K562 (cell line): ENCODE measurements around the gene CCDC70. TPM values are rescaled to one million over a fixed set of nuclear protein-coding genes. Genes with fewer than 3 reads are reported as not detected.

Experiments
- BACH1 ChIP-seq: fragments of 200-800 bp; sonication (Bioruptor generic); IDR thresholded peaks from 2 replicates; pipeline ENCODE4 v1.6.1; 2016; ENCODE audit warnings: missing genetic modification characterization, missing compliant biosample characterization
- CHD2 ChIP-seq: IDR thresholded peaks from 2 replicates; pipeline ENCODE4 v1.6.1; 2011; ENCODE audit warnings: low read depth, low read length
- ETS2 ChIP-seq: IDR thresholded peaks from 2 replicates; pipeline ENCODE4 v1.6.1; 2016; ENCODE audit warnings: borderline replicate concordance, missing genetic modification characterization, mild to moderate bottlenecking, moderate library complexity, missing compliant biosample characterization; ENCODE audit not compliant: poor library complexity, severe bottlenecking
- MTF1 ChIP-seq: fragments of 250-450 bp; sonication (Bioruptor Pico); IDR thresholded peaks from 2 replicates; pipeline ENCODE4 v1.9.0; 2021; ENCODE audit warnings: moderate library complexity, mild to moderate bottlenecking, inconsistent platforms, borderline replicate concordance
- MYC ChIP-seq, 2 experiments: fragments of 250-450 bp in 1 of 2; sonication (Bioruptor Pico) in 1 of 2; IDR thresholded peaks; 2 replicates each; pipeline versions ENCODE4 v1.5.1 to v1.6.1; 2012 to 2021; ENCODE audit warnings: low read depth in 2 of 2, borderline replicate concordance in 1 of 2, improper control_type of control experiment in 1 of 2, low read length in 1 of 2, mild to moderate bottlenecking in 1 of 2, moderate library complexity in 1 of 2
- NFIX ChIP-seq: fragments of 250-450 bp; sonication (Bioruptor Pico); IDR thresholded peaks from 2 replicates; pipeline ENCODE4 v1.4.0; 2020; ENCODE audit warnings: low read depth, mild to moderate bottlenecking, moderate library complexity
- PCBP1 ChIP-seq: fragments of 200-400 bp; formaldehyde crosslinking; IDR thresholded peaks from 2 replicates; pipeline ENCODE4 v1.6.1; 2018; ENCODE audit warnings: mild to moderate bottlenecking, low read depth, low read length; ENCODE audit not compliant: poor library complexity, severe bottlenecking
- PRMT5 ChIP-seq: sonication (generic); formaldehyde crosslinking; IDR thresholded peaks from 2 replicates; pipeline ENCODE4 v1.5.0; 2020; ENCODE audit warnings: missing genetic modification reagents
- RB1 ChIP-seq: fragments of 450-650 bp; IDR thresholded peaks from 2 replicates; pipeline ENCODE4 v1.6.1; 2017; ENCODE audit warnings: low read depth, mild to moderate bottlenecking
- RFX7 ChIP-seq: fragments of 250-450 bp; sonication (Bioruptor Pico); IDR thresholded peaks from 2 replicates; pipeline ENCODE4 v1.5.1; 2021; ENCODE audit warnings: mild to moderate bottlenecking
- ZC3H11A ChIP-seq: IDR thresholded peaks from 2 replicates; pipeline ENCODE4 v1.6.1; 2012; ENCODE audit warnings: low read depth, low read length, improper control_type of control experiment
- ZKSCAN1 ChIP-seq: fragments of 150-350 bp; IDR thresholded peaks from 2 replicates; pipeline ENCODE4 v1.6.1; 2016; ENCODE audit warnings: low read depth, low read length
- ZNF668 ChIP-seq: fragments of 250-450 bp; sonication (Bioruptor Pico); IDR thresholded peaks from 2 replicates; pipeline ENCODE4 v1.8.0; 2022; ENCODE audit warnings: mild to moderate bottlenecking, inconsistent platforms
- ZNF717 ChIP-seq: fragments of 250-450 bp; sonication (Bioruptor Pico); IDR thresholded peaks from 2 replicates; pipeline ENCODE4 v1.5.0; 2021
- ZSCAN29 ChIP-seq: fragments of 450-650 bp; IDR thresholded peaks from 2 replicates; pipeline ENCODE4 v1.6.1; 2017
- polyA plus RNA-seq, 8 experiments: library from polyadenylated mRNA; depleted of rRNA in 4 of 8; stranded (reverse) in 5 of 8; unstranded in 3 of 8; fragments of >200 nt; fragmentation: Nextera tagmentation in 2 of 8; fragmentation: Illumina TruSeq in 1 of 8; extraction: Ambion mirVana in 2 of 8; extraction: Trizol in 1 of 8; gene quantifications; 2 replicates each; pipeline versions ENCODE4 v1.2.1 to v1.2.3, GENCODE V29; 2011 to 2014; ENCODE audit warnings: inconsistent platforms in 1 of 8, missing spikeins in 1 of 8
- total RNA-seq, 7 experiments: library from RNA; depleted of rRNA in 6 of 7; stranded (reverse); fragments of >200 nt in 6 of 7; fragmentation: Illumina TruSeq in 2 of 7; extraction: Trizol in 2 of 7; gene quantifications; 2 replicates each; pipeline versions ENCODE4 v1.2.1 to v1.2.3, GENCODE V29; 2011 to 2021; ENCODE audit warnings: low replicate concordance in 1 of 7
- TF ChIP-seq, protein P1 (sequence below): fragments of 250-450 bp; sonication (Bioruptor Pico); IDR thresholded peaks from 2 replicates; pipeline ENCODE4 v1.5.0; 2021; ENCODE audit warnings: mild to moderate bottlenecking, borderline replicate concordance
- TF ChIP-seq, protein P2 (sequence below): fragments of 450-650 bp; IDR thresholded peaks from 2 replicates; pipeline ENCODE4 v1.6.1; 2017; ENCODE audit warnings: mild to moderate bottlenecking, moderate library complexity
- TF ChIP-seq, protein P3 (sequence below): sonication (generic); formaldehyde crosslinking; IDR thresholded peaks from 2 replicates; pipeline ENCODE4 v1.8.0; 2022; ENCODE audit warnings: mild to moderate bottlenecking, low read depth, missing genetic modification reagents
- TF ChIP-seq, protein P4 (sequence below): fragments of 450-650 bp; conservative IDR thresholded peaks from 2 replicates; pipeline ENCODE4 v1.6.1; 2016; ENCODE audit warnings: missing genetic modification characterization, low read depth, mild to moderate bottlenecking, missing compliant biosample characterization, moderate library complexity
- TF ChIP-seq, protein P5 (sequence below): sonication (generic); formaldehyde crosslinking; IDR thresholded peaks from 2 replicates; pipeline ENCODE4 v1.8.1; 2023; ENCODE audit warnings: mild to moderate bottlenecking, missing genetic modification reagents, moderate library complexity

Gene CCDC70
- total and polyA plus RNA-seq, 9 of the 15 experiments (the other 6 are each of a cell fraction or from before 2014, with no cell fraction given): not detected

DNA sequence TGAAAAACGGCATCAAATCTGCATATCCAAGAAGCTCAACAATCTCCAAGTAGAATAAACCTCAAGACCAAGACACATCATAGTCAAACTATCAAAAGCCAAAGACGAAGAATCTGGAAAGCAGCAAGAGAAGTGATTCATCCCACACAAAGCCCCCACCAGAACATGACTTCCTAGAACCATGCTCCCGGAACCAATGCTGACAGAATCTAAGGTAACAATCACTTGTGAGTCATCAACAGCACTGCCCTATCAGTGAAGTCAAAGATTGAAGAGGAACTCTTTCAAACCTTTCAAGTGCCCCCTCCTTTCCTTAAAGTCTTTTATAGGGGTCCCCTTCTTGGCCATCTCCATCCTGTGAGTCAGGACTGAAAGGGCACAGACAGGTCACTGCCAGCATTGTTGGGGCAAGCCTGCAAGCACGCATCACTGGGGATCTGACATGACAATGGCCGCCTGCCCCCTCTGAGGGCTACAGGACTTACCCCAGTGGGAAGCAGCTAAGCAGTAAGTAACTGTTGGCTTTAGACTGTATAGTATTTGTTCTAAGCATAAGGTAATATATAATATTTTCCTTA lies at the start of gene CCDC70 (continued):
- TF ChIP-seq, protein P1, sequence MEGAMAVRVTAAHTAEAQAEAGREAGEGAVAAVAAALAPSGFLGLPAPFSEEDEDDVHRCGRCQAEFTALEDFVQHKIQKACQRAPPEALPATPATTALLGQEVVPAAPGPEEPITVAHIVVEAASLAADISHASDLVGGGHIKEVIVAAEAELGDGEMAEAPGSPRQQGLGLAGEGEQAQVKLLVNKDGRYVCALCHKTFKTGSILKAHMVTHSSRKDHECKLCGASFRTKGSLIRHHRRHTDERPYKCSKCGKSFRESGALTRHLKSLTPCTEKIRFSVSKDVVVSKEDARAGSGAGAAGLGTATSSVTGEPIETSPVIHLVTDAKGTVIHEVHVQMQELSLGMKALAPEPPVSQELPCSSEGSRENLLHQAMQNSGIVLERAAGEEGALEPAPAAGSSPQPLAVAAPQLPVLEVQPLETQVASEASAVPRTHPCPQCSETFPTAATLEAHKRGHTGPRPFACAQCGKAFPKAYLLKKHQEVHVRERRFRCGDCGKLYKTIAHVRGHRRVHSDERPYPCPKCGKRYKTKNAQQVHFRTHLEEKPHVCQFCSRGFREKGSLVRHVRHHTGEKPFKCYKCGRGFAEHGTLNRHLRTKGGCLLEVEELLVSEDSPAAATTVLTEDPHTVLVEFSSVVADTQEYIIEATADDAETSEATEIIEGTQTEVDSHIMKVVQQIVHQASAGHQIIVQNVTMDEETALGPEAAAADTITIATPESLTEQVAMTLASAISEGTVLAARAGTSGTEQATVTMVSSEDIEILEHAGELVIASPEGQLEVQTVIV (CRISPR knock-in tag): no peak
- TF ChIP-seq RB1: no peak
- no peak for TF ChIP-seq PCBP1
- no peak for TF ChIP-seq PRMT5 (CRISPR knock-in tag)
- TF ChIP-seq MTF1 (CRISPR knock-in tag): no peak
- no peak for TF ChIP-seq ETS2 (tag)
- TF ChIP-seq BACH1 (tag): no peak
- TF ChIP-seq ZC3H11A: no peak
- TF ChIP-seq ZNF668 (CRISPR knock-in tag): no peak
- TF ChIP-seq CHD2: no peak
- TF ChIP-seq RFX7: no peak
- no peak for TF ChIP-seq ZNF717 (CRISPR knock-in tag)
- TF ChIP-seq, protein P2, sequence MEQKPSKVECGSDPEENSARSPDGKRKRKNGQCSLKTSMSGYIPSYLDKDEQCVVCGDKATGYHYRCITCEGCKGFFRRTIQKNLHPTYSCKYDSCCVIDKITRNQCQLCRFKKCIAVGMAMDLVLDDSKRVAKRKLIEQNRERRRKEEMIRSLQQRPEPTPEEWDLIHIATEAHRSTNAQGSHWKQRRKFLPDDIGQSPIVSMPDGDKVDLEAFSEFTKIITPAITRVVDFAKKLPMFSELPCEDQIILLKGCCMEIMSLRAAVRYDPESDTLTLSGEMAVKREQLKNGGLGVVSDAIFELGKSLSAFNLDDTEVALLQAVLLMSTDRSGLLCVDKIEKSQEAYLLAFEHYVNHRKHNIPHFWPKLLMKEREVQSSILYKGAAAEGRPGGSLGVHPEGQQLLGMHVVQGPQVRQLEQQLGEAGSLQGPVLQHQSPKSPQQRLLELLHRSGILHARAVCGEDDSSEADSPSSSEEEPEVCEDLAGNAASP: no peak
- TF ChIP-seq, protein P3, sequence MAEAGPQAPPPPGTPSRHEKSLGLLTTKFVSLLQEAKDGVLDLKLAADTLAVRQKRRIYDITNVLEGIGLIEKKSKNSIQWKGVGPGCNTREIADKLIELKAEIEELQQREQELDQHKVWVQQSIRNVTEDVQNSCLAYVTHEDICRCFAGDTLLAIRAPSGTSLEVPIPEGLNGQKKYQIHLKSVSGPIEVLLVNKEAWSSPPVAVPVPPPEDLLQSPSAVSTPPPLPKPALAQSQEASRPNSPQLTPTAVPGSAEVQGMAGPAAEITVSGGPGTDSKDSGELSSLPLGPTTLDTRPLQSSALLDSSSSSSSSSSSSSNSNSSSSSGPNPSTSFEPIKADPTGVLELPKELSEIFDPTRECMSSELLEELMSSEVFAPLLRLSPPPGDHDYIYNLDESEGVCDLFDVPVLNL (CRISPR knock-in tag): no peak
- no peak for TF ChIP-seq ZKSCAN1
- no peak for TF ChIP-seq ZSCAN29
- TF ChIP-seq MYC (IDR thresholded peaks at IDR 0.05; ENCODE audit: low read depth, low read length): peak; percentile 20; the same call in 1 of the 2 replicates
- TF ChIP-seq MYC (CRISPR knock-in tag; IDR thresholded peaks at IDR 0.05; ENCODE audit: borderline replicate concordance, low read depth): no peak
- TF ChIP-seq, protein P4, sequence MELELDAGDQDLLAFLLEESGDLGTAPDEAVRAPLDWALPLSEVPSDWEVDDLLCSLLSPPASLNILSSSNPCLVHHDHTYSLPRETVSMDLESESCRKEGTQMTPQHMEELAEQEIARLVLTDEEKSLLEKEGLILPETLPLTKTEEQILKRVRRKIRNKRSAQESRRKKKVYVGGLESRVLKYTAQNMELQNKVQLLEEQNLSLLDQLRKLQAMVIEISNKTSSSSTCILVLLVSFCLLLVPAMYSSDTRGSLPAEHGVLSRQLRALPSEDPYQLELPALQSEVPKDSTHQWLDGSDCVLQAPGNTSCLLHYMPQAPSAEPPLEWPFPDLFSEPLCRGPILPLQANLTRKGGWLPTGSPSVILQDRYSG (tag): no peak
- TF ChIP-seq, protein P5, sequence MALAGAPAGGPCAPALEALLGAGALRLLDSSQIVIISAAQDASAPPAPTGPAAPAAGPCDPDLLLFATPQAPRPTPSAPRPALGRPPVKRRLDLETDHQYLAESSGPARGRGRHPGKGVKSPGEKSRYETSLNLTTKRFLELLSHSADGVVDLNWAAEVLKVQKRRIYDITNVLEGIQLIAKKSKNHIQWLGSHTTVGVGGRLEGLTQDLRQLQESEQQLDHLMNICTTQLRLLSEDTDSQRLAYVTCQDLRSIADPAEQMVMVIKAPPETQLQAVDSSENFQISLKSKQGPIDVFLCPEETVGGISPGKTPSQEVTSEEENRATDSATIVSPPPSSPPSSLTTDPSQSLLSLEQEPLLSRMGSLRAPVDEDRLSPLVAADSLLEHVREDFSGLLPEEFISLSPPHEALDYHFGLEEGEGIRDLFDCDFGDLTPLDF (CRISPR knock-in tag): no peak
- TF ChIP-seq NFIX (CRISPR knock-in tag): no peak
